AG09309 (cell line): ENCODE data around the gene BLZF1.
"Not testable (repeated sequence)": the region's sequence is repeated elsewhere in the genome, so short reads cannot be mapped to it uniquely, and the experiment has no call there.

Experiments
- DNase-seq: peaks from one replicate; pipeline ENCODE4 v3.0.0-alpha.2; 2010; ENCODE audit warnings: low read depth
- H3K4me3 ChIP-seq: 2 replicates; pipeline ENCODE4 v1.5.1; 2011; ENCODE audit warnings: mild to moderate bottlenecking, low read depth, low read length, moderate library complexity; ENCODE audit not compliant: control insufficient read depth
- TF ChIP-seq, protein P1 (sequence below): IDR thresholded peaks from 2 replicates; pipeline ENCODE4 v1.5.1; 2011; ENCODE audit warnings: mild to moderate bottlenecking, low read depth, low read length, inconsistent platforms; ENCODE audit not compliant: insufficient read depth, control insufficient read depth; ENCODE audit errors: missing control alignments

Gene BLZF1

DNA sequence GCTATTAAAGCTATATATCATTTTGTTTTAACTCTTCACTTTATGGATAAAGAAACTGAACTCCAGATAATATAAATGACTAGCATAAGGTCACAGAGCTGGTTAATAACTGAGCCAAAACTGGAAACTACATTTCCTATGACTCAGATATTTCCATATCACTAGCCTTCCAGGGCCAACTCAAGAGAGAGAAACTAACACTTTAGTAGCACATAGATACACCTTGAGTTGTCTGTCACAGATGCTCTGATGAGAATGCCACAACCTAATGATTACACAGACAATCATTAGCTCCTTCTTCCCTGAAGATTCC, 41.1 kb upstream of the BLZF1 start:
- H3K4me3 ChIP-seq, result no peak overlapping the region
- DNase-seq, result no peak
- TF ChIP-seq, protein P1, sequence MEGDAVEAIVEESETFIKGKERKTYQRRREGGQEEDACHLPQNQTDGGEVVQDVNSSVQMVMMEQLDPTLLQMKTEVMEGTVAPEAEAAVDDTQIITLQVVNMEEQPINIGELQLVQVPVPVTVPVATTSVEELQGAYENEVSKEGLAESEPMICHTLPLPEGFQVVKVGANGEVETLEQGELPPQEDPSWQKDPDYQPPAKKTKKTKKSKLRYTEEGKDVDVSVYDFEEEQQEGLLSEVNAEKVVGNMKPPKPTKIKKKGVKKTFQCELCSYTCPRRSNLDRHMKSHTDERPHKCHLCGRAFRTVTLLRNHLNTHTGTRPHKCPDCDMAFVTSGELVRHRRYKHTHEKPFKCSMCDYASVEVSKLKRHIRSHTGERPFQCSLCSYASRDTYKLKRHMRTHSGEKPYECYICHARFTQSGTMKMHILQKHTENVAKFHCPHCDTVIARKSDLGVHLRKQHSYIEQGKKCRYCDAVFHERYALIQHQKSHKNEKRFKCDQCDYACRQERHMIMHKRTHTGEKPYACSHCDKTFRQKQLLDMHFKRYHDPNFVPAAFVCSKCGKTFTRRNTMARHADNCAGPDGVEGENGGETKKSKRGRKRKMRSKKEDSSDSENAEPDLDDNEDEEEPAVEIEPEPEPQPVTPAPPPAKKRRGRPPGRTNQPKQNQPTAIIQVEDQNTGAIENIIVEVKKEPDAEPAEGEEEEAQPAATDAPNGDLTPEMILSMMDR, result no peak

DNA sequence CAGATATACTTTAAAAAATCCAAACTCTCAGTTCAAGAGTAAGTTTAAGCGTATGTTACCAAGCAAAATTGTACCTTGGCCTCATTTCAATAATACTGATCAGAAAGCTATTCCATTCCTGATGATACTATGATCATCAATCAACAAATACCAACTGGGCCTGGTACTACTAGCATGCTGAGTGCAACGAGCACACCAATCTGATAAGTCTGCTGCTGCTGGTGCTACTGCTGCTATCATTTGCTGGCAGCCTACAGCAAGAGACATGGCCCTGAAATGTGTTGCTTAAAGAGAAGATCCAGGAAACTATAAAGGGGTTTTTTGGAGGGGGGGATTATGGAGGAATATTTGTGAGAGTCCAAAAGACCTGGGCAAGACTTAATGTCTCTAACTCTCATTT, 40.1 kb upstream of the BLZF1 start:
- no peak for DNase-seq
- no peak overlapping the region for H3K4me3 ChIP-seq
- TF ChIP-seq, protein P1, result no peak

DNA sequence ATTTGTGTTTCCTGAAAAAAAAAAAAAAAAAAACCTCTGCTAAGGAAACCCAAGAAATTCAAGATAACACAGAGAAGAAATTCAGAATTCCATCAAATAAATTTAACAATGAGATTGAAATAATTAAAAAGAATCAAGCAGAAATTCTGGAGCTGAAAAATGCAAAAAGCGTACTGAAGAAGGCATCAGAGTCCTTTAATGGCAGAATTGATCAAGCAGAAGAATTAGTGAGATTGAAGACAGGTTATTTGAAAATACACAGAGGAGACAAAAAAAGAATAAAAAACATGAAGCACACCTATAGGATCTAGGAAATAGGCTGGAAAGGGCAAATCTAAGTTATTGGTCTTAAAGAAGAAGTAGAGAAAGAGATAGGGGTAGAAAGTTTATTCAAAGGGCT, 38.6 kb upstream of the BLZF1 start:
- TF ChIP-seq, protein P1, result no peak
- DNase-seq, result no peak
- H3K4me3 ChIP-seq, result no peak overlapping the region

DNA sequence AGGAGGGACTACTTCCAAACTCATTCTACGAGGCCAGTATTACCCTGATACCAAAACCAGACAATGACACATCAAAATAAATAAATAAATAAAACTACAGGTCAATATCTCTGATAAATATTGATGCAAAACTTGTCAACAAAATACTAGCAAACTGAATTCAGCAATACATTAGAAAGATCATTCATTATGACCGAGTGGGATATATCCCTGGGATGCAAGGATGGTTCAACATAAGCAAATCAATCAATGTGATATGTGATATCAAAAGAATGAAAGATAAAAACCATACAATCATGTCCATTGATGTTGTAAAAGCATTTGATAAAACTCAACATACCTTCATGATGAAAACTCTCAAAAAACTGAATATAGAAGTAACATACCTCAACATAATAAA, 37.1 kb upstream of the BLZF1 start:
- DNase-seq, result no peak
- H3K4me3 ChIP-seq, result no peak overlapping the region
- TF ChIP-seq, protein P1, result no peak

DNA sequence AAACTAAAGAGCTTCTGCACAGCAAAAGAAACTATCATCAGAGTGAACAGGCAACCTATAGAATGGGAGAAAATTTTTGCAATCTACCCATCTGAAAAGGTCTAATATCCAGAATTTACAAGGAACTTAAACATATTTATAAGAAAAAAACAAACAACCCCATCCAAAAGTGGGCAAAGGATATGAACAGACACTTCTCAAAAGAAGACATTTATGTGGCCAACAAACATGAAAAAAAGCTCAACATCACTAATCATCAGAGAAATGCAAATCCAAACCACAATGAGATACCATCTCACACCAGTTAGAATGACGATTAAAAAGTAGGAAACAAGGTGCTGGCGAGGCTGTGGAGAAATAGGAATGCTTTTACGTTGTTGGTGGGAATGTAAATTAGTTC, 33.3 kb upstream of the BLZF1 start:
- H3K4me3 ChIP-seq, DNase-seq: not testable (repeated sequence)

DNA sequence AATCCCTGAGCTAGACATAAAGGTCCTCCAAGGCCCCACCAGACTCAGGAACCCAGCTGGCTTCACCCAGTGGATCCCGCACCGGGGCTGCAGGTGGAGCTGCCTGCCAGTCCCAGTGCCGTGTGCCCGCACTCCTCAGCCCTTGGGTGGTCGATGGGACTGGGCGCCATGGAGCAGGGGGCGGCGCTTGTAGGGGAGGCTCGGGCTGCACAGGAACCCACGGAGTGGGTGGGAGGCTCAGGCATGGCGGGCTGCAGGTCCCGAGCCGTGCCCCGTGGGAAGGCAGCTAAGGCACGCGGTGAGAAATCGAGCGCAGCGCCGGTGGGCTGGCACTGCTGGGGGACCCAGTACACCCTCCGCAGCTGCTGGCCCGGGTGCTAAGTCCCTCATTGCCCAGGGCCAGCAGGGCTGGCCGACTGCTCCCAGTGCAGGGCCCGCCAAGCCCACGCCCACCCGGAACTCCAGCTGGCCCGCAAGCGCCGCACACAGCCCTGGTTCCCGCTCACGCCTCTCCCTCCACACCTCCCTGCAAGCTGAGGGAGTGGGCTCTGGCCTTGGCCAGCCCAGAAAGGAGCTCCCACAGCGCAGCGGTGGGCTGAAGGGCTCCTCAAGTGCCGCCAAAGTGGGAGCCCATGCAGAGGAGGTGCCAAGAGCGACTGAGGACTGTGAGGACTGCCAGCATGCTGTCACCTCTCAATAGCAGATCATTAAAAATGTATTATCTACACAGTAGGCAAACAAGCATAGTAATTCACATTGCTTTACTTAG, 30.9 kb upstream of the BLZF1 start:
- DNase-seq, H3K4me3 ChIP-seq: not testable (repeated sequence)

DNA sequence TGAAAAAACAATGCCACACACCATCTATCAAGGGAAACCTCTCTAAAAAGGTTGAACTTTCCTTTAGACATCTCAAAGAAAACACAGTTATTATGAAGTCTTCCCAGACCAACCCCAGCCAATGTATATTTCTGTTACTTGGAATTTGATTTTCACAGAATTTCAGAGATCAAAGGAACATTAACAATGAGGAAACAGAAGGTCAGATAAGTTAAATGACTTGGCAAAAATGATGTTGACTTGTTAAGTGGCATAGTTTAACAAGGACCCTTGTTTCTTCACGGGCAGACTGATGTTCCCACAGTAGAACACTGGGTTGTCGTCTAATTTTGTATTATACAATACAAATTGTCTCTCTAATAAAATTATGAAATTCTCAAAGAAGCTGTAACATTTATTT, 29.4 kb upstream of the BLZF1 start:
- TF ChIP-seq, protein P1, result no peak
- no peak for DNase-seq
- H3K4me3 ChIP-seq, result no peak overlapping the region

DNA sequence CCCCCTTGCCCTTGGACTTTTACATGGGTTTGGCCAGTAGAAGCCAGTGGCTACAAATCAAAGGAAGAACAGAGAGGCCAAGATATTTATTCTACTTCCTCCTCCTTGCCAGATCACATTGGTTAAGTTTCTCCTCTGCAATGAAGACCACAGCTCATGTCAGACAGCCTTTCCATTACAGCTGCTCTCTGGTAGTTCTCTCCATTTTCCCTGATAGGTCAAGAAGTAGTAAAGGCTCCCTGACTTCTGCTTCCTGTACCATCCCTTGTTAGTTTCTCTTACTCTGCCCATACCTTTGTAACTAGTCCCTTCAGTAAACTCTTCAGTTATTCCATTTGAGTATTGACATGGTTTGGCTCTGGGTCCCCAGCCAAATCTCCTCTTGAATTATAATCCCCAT, 28.2 kb upstream of the BLZF1 start:
- TF ChIP-seq, protein P1, result no peak
- H3K4me3 ChIP-seq, result no peak overlapping the region
- DNase-seq, result no peak
